ENCODE measurements around the gene BEGAIN.

Gene BEGAIN, protein sequence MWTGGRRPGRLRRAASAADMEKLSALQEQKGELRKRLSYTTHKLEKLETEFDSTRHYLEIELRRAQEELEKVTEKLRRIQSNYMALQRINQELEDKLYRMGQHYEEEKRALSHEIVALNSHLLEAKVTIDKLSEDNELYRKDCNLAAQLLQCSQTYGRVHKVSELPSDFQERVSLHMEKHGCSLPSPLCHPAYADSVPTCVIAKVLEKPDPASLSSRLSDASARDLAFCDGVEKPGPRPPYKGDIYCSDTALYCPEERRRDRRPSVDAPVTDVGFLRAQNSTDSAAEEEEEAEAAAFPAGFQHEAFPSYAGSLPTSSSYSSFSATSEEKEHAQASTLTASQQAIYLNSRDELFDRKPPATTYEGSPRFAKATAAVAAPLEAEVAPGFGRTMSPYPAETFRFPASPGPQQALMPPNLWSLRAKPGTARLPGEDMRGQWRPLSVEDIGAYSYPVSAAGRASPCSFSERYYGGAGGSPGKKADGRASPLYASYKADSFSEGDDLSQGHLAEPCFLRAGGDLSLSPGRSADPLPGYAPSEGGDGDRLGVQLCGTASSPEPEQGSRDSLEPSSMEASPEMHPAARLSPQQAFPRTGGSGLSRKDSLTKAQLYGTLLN
- total RNA-seq: 3.8 to 9.7 reads per million in 2 donors

DNA sequence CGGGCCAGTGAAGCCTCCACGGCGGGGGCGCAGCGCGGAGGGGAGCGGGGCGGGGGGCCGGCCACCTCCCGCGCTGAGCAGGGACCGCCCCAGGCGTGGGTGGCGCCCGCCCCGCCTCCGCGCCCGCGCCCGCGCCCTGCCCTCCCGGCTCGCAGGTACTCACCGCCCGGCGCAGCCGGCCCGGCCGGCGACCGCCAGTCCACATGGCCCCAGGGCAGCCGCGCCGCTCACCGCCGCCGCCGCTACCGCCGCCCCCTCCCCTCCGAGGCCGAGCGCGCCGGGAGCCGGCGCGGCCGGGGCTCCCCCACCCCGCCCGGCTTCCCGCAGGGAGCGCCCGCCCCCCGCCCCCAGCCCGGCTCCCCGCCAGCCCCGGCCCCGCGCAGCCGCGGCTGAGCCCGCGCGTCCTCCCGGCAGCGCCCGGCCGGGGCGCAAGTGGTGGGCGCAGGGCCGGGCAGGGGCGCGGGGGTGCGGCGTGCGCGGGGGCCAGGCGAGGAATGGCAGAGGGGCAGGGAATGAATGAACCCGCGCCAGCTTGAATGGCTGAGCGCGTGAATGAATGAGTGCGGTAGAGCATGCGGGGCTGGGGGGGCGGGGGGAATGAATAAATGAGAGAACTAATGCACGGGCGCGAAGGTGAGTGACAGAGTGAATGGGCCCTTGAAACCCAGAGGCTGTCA is at the start of gene BEGAIN:
BEGAIN (minus strand) TSS at position 332 of the 677 bp plus-strand sequence; CDS start at position 205, 127 bp downstream.
- DNase-seq: no peak

DNA sequence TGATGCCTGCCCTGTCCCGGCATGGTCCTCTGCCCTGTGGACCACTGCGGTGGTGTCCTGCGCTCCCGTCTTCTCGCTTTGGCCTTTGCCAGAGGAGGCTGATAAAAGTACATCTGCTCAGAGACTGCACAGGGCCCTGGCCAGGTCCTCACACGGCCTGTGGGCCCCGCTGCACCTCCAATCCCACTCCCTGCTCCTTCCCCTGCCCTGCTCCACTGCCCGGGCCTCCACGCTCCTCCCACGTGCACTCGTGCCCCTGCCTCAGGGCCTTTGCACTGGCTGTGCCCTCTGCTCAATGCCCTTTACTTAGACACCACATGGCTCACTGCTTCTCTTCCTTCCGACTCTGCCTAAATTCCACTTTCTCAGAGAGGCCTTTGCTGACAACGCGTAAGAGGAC is 49.3 kb upstream of the BEGAIN start:
- DNase-seq: no peak

DNA sequence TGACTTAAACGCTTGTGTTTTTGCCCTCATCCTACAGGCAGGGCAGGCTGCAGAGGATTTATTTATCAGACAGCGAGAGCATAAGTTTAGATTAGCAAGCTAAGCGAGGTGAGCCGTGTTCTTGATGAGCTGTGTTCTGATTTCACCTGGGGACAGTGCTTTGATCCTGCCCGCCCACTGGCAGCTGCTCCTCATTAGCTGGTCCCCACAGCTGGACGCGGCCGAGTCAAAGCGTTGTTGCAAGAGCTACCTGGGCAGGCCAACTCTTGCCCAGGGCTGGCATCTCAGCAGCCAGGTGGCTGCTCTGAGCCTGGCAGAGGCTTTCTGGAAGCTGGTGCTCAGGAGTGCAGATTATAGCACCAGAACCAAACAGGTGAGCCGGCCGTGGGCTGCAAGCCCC is 46.8 kb upstream of the BEGAIN start:
- DNase-seq: no peak

DNA sequence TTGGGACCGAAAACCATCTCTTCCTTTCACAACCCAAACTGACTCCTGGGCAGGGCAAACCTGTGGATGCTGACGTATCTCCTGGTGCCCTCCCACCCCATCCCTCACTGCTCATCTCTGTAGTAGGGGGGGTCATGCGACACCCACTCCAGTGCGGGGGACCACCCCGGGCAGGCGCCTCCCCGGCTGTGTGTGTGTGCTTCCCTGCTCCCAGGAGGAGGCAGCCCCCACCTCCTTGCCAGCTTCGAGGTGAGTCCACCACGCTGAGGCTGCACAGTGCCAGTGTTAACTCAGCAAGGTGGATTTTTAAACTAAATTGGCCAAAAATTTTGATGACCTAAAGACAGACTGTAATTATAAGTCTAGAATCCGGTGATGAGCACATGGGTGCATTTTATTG is 46.2 kb upstream of the BEGAIN start:
- DNase-seq: no peak

DNA sequence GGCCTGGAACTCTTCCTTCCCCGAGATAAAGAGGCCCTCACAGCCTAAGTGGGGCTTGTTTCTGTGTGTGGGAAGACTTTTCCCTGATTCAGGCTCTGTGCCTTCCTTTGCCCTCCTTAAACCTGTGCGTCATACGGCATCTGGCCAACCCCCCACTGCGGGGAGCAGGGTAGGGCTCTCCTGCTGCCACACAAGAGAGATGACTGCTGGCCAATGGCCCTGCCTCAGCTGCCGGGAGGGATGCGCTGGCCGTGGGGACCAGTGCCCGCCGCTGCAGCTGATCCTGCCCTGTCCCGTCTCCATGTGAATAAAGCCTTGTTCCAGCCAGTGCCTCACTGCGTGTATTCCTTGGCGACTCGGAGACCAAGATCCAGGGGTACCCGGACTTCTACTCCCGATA is 42.5 kb upstream of the BEGAIN start:
- no peak for DNase-seq

DNA sequence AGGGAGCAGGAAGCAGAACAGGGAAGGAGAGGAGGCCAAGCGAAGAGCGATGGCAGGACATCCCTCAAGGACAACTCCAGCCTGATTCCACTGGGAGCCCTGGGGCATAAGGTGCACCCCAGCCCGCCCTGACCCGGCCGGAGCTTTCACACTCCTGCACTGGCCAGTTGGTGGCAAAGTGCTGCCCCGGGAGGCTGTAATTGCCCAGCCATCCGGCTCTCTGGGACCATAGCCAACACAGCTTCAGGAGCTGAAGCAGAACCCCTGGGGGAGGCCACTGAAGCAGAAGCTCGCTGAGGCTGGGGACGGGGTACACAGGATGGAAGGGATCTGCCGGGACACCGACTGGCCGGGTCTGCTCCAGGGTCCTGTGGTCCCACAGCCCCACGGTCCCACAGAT is 41.9 kb upstream of the BEGAIN start:
- no peak for DNase-seq

DNA sequence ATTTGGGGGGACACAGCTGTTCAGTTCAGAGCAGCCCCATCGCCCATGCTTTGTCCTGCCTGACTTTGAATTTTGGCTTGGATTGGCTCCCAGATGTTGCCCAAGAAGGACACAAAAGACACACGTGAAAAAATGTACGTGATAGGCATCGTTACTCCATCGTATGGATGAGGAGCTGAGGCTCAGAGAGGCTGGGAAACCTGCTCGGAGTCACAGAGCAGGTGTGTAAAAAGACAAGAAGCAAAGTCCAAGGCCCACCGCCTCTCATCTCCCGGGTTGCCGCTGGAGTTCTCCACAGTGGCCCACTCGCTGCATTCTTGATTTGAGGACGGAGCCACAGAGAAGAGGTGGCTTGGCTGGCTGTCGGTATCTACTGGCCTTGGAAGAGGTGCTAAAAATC is 41.0 kb upstream of the BEGAIN start:
- DNase-seq: no peak

DNA sequence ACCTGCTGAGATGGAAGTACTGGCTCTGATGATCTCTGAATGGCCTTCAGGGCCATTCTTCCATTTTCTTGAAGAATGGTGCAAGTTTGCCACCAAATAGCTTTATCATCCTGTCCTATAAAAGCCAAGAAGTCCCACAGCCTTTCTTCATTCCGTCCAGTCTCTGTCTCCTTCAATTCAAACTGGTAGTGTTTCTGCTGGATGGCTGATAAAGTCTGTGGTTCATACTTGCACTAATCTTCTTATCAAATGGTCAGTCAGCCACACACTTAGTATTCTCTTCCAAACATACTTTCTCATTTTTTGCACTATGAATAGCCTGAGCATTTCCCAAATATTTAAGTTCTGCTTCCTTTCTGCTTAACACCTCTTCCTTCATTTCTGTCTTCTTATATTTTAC is 39.4 kb upstream of the BEGAIN start:
- no peak for DNase-seq

DNA sequence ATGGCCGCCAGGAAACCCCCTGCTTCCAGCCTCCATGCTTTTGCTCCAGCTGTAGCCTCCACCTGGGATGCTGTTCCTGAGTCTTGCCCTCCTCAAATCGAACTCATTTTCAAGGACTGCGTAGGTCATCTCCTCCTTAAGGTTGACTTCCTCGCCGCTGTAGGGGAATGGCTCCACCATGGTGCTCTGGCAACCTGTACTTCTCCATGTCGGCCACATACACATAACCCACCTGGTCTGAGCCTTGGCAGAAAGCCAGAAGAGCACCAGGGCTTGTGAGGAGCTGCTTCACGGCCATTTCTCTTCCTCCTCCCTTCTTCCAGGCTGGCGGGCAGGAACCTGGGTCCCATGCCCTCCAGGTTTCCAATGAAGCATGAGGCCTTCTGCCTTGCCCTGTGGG is 36.7 kb upstream of the BEGAIN start:
- no peak for DNase-seq

DNA sequence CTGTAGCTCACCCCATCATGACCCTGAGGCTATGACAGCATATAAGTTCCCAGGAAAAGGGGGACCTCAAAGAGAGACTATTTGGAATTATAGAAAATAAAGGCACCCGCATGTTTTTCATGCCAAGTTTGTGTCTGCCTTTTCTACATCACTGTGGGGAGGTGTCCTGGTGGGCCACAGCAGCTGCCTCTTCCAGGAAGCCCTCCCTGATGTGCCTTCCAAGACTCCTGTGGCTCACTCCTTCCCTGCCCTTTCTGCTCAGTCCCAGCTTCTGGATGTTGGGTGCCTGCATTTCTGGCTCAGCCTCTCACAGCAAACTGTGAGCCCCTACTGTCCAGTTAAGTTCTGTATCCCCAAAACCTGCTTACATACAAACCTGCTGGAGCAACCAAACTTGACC is 36.3 kb upstream of the BEGAIN start:
- no peak for DNase-seq

DNA sequence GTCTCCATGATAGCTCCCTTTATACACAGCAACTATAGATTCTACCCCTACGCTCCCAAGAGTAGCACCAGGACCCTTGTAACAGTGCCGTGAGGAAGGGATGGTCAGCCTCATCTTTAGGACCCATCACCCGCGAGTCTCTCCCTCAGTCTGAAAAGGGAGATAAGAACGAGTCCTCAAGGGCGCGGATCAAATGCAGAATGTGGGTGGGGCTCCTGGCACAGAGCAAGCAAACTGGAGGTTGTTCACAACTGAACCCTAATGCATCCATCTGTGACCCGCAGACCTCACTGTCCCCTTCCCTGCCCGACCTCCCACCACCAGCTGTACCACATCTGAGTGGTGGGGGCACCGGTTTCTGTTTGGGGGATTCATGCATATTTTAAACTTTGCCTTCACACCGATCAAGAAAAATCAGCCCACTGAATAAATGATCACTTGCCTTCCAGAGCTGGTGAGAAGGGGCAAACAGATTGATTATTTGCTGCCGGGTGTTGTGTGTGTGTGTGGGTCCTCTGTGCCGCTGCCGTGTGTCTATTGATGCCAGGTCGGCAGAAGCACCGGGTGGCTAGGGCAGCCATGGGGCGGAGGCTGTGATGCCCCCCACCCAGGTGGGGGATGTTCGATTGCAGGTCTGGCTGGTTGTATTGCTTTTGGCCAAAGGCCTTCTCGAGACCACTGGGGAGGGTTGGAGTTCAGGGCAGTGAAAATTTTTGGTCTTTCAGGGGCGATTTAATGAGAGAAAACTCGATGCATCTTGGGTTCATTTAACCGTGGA is 35.7 kb upstream of the BEGAIN start:
- DNase-seq: no peak

DNA sequence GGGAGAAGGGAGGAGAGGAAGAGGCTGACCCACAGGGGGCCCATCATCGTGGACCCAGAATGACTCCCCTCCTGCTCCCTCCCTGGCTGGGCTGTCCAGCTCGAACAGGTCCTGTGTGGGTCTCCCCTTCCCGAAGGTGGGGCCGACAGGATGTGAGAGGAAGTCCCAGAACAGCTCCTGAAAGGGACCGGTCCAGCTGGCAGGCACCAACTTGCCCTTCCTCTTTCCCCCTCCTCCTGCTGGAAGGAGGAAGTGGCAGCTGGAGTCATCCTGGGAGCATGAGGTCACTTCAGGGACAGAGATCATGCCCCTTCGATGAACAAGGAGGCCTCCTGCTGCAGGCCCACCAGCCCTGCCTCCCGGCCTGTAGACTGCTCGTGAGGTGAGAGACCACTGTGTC is 35.0 kb upstream of the BEGAIN start:
- DNase-seq: no peak

DNA sequence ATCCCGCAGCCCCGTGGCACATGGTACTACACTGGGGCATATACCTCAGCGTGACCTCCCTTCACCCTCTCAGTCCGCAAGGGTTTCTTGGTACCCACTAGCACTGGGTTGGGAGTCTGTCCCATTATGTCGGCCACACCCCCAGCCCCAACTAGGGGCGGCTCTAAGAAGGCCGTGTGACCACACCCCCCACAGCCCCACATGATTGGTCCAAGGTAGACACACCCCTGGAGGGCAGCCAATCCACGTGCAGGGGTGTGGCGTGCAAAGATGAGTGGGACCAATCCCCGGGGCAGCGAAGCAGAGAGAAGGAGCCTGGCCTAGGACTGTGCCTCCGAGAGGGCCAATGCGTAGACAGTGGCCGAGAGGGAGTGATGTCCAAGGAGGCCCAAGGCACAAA is 34.6 kb upstream of the BEGAIN start:
- no peak for DNase-seq

DNA sequence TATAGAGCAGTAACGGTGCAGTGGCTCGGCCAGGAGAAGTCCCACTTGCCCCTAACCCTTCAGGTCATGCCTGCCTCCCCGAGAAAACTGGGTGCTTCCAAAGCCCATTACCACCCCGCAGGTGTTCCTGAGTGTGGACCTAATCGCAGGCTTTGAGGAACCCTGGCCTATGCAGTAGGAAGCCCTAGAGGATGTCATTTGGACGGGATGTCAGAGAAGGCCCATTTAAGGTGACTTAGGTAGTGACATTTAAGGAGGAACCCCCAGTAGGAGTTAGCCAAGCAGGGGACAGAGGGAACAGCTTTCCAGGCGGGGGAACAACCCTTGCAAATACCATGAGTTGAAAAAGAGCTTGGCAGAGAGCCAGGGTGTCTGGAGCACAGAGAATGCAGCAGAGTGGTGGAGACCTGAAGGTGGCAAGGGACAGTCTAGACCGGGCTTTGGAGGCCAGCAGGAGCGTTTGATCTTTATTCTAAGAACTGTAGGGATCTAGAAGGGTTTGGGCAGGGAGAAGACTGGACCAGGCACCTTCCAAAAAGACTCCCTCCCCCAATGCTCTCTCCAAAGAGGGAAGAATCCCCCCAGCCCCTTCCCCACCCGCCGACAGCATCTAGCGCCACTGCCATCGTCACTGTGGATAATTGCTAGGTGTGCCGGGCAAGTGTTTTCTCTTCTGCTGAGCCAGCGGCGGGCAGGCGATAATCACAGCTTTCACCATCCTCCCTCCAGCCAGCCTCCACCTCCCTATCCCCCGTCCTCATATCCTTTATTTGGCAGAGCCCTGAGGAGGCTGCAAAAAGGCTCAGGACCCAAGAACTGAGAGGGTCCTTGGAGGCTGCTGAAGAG is 33.3 kb upstream of the BEGAIN start:
- no peak for DNase-seq

DNA sequence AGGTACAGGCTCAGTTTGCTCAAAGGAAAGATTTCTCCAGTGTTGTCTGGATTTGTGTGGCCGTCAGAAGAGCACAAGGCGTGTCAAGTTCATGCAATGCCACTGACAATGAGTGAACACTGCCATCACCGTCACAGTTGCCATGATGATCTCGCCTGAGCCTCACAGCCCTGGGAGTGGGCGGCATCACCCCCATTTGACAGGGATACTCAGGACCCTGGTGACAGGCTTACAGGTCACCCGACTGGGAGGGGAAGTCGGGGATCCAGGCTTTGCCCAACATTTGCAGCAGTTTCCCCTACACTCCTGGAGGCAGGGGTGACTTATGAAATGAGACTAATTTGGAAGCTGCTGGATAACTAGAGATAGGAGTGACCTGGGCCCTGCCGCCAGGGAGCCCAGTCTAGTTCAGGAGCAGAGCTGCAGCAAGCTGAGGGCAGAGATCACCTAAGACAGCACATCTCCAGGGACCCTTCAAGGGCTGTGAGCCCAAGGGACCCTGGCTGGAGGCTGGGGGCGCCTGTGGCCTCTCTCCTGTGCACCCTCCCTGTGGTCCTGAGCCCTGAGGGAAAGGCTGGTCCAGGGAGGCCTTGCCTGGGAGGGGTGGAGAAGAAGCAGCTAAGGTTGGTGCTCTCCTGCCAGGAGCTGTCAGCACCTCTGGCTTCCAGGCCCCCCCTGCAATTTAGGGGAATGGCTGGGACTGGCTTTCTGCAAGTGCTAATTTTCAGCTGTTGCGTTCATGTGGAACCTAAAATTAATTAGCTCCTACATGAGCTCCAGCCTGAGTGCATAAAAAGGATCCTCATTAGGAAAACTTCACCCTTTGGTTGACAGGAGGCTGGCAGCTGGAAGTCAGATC is 32.4 kb upstream of the BEGAIN start:
- DNase-seq: no peak

DNA sequence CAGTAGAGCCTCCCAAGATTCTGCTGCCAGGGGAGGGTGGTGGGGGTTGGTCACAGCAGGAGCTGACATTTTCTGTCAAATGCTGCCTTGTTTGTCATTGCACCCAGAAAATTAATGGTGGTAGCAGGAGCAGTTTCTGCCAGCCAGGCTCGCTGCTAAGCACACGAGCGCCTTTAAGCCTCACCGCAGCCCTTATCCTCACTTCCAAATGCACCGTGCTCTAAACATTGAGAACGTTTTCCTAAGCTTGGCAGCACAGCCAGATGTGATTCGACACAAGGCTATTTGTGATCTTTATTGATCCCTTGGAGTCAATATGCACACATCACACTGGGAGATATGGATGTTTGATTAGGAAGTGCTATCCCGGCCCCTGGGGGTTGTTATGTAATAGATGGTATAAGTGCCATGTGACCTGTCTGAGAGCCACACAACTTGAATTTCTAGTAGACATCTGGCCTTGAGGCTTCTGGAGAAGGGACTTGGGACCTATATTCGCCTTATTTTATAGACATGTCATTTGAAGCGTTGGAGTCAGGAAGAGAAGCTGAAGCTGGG is 31.6 kb upstream of the BEGAIN start:
- DNase-seq: no peak

DNA sequence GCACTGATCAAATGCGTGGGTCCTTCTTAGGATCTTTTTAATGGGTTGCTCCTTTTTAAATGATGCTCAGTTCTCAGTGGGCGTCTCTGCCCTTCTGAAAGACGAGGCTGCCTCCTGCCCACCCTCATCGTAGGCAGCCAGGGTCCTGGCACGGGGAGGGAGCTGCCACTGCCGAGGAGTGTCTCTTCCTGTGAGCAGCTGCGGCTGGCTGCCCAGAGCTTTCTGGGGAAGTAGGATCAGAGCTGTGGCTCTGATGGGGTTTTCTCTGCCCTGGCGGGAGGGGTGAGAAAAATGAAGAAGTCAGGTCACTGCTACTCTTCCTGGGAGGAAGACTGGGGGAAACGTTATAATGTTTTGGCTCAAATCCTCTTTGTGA is 31.1 kb upstream of the BEGAIN start:
- no peak for DNase-seq

DNA sequence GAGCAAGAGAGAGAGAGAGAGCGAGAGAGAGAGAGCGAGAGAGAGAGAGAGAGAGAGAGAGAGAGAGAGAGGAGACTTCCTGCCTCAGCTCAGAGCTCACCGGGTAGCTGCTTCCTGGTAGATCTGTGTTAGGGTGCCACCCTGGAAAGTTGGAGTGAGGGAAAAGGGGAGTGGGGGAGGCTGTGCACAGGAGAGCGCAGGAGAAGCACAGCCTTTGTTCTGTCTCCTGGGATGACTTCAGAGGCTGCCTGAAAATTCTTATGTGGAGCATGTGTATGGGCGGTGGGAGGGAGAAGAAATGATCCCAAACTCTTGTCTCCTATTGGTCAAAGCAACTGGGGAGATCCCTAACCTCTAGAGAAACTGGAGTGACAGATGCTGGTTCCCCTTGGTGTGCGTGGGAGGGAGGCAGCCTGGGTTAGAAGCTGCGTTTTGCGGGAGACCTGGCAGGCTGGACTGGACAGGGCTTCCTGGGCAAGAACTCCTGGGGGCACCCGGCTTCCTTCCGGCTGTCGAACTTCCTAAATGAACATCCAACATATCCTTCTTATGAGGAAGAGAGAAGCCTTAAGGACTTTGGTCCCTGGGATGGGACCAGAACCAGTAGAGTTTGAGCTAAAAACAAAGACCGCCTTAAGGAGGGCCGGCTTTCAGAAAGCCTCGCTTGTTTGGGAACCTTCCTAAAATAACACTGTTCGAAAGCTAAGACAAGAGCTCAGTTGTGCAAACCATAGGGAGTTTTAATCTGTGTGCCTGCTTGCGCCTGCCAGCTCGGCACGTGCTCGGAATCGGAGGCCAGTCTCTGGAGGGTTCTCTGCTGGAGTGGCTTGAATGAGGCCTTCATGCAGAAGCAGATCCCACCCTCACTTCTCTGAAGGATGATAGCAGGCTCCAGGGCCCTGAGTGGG is 30.4 kb upstream of the BEGAIN start:
- peak in 2 of 5 experiments; percentile 7 to 38 for DNase-seq

DNA sequence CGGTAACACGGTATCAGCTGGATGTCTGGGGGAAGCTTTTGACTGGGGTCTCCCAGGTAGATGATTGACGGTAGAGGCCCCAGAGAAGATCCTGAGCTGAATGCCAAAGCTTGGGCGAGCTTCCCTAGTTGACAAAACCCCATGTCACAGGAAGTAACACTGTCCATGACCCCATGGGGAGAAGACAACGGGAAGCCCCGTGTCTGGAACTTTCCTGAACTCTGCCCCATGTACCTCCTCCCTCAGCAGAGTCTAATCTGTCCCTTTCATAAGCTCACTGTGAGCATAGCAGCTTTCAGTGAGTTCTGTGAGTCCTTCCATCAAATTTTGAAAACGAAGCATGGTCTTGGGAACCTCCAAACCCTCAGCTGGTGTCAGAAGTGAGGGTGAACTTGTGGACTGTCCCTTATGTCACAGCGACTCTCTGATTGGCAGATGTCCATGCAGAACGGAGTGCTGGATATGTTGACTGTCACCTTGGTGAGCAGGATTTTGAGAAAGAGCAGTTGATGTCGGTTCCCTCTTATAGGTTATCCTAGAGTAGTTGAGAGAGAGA is 29.7 kb upstream of the BEGAIN start:
- DNase-seq: no peak
